ENCODE measurements around the gene TAGLN2. TPM values are rescaled to one million over a fixed set of nuclear protein-coding genes. Genes with fewer than 3 reads are reported as not detected.
A peak's percentile ranks its signal among the peaks of the same experiment; 100 is the strongest.

The TAGLN2 gene
- total RNA-seq, 2 donors from 2014 or later: 97.1 to 386 TPM

DNA sequence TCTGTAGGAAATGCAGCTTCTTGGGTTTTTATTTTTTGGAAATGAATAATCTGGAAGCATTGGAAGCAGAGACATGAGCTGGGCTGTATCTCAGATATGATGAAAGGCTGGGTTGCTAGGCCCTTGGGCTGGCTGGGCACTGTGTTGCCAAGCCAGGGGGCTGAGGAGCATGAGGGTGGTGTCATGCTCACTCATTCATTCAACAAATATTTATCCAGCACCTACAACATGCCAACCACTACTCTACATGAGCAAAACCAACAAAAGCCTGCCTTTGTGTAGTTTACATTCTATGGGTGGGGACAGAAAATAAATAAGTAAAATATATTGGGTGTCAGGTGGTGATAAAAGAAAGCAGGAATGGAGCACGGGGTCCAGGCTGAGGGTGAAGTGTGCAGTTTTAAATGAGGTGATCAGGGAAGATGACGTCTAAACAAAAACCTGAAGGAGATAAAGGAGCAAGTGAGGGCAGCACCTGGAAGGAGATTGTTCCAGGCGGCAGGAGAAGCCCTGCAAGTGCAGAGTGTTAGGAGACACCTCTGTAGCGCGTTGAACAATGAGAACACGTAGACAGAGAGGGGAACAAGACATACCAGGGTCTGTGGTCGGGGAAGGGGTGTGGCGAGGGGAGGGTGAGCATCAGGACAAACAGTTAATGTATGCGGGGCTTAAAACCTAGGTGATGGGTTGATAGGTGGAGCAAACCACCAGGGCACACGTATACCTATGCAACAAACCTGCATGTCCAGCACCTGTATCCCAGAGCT lies 10.9 kb downstream of the TAGLN2 start:
- Histone ChIP-seq H3K27ac (peak overlapping the region in 1 of 2 donors; percentile 11), H3K27me3 (replicated peaks; ENCODE audit: insufficient read depth) (no peaks in the 10 kb centered on the region)
- WGBS: 77% methylated on average over 10 of the region's 10 CpGs

DNA sequence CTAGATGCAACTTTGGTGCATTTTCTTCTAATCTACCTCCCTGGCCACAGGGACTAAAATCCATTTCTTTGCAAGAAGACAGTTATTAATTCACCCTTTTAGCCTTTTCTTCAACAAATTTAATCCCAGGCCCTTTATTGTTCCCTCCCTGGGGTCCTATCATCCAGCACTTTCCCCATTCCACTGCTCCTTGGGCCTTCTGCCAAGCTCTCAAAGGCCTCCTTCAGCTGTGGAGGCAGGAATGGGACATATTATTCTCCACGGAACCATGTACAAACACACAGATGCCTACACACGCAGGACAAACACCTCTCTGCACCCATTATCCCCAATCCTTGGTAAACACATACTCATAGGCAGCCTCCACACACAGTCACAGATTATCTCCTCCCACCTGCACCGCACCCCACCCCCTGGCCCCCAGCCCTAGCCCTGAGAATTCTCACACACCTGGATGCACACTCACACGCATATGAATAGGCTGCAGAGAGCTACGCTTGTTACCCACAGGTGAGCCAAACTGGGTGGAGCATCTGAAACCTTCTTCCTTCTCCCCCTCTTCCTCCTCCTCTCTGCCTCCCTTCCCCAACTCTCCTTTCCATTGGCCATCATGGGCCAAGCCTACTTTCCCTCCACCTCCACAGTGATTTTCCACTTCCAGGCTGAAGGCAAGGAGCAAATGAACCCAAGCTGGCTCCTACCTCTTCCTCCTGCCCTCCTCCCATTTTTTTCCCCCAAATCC lies 11.7 kb downstream of the TAGLN2 start:
- Histone ChIP-seq H3K9me3 (no peaks in the 10 kb centered on the region), H3K27me3 (replicated peaks; ENCODE audit: insufficient read depth) (no peaks in the 10 kb centered on the region), H3K27ac (peak overlapping the region in 1 of 2 donors; percentile 11), H3K4me3 (no peak overlapping the region), H3K4me1 (replicated peaks) (no peaks in the 10 kb centered on the region), H3K36me3 (peaks cover 2 to 6% of the 10 kb centered on the region in 2 donors)
- DNase-seq (ENCODE audit: low spot score): peak; percentile 32
- intact Hi-C loops (cut with DNase I): no loop called here
- TF ChIP-seq POLR2A (IDR thresholded peaks at IDR 0.05) (no peak), POLR2AphosphoS5 (IDR thresholded peaks at IDR 0.05) (no peak)
- TF ChIP-seq, protein P1, sequence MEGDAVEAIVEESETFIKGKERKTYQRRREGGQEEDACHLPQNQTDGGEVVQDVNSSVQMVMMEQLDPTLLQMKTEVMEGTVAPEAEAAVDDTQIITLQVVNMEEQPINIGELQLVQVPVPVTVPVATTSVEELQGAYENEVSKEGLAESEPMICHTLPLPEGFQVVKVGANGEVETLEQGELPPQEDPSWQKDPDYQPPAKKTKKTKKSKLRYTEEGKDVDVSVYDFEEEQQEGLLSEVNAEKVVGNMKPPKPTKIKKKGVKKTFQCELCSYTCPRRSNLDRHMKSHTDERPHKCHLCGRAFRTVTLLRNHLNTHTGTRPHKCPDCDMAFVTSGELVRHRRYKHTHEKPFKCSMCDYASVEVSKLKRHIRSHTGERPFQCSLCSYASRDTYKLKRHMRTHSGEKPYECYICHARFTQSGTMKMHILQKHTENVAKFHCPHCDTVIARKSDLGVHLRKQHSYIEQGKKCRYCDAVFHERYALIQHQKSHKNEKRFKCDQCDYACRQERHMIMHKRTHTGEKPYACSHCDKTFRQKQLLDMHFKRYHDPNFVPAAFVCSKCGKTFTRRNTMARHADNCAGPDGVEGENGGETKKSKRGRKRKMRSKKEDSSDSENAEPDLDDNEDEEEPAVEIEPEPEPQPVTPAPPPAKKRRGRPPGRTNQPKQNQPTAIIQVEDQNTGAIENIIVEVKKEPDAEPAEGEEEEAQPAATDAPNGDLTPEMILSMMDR (IDR thresholded peaks at IDR 0.05): no peak
- 38% methylated on average over 5 of the region's 5 CpGs for WGBS

More for the DNA sequence above, 10.9 kb downstream of the TAGLN2 start:
- TF ChIP-seq POLR2AphosphoS5 (IDR thresholded peaks at IDR 0.05) (peak; percentile 5), POLR2A (IDR thresholded peaks at IDR 0.05) (no peak)
- TF ChIP-seq, protein P1 (IDR thresholded peaks at IDR 0.05): no peak
- Histone ChIP-seq H3K4me3 (no peak overlapping the region), H3K36me3 (peaks cover 7 to 10% of the 10 kb centered on the region in 2 donors), H3K9me3 (no peaks in the 10 kb centered on the region), H3K4me1 (replicated peaks) (no peaks in the 10 kb centered on the region)
- intact Hi-C loops (cut with DNase I): no loop called here
- DNase-seq (ENCODE audit: low spot score): no peak

DNA sequence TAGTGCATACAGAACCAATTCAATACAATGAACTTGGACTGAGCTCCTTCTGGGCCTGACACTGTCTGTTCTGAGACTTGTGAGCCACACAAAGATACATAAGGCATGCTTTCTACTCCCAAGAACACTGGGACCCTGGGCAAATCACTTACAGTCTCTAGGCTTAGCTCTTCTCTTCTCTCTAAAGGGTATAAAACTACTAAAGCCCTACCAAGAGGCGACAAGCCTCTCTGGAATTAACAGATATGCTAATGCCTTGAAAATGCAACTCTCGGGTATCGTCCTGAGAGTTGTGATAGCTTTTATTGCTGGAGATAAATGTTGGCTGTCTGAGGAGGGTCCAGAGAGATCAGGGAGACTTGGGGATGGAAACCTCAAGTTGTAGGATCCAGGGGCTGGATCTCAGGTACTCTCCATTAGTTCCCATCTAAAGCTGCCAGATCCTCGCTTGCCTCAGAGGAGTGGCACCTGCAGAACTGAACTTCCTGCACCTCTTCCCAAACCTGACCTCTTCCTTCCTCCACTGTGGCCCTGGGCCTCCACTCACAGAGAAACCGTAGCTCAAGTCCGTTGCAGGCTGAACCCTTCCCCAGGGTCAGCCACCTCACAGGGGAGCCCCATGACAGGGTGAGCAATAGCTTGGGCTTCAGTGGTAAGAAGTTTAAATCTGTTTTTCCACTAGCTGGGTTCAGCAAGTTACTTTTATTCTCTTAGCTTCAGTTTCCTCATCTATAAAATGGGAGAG lies 13.8 kb downstream of the TAGLN2 start:
- WGBS: 78% methylated on average over 6 of the region's 6 CpGs
- no peaks in the 10 kb centered on the region for H3K36me3 ChIP-seq
- H3K4me3 ChIP-seq: no peak overlapping the region
- no peak overlapping the region for H3K27ac ChIP-seq
- H3K27me3 ChIP-seq (replicated peaks; ENCODE audit: insufficient read depth): no peaks in the 10 kb centered on the region
- no peaks in the 10 kb centered on the region for H3K9me3 ChIP-seq
- intact Hi-C loops (cut with DNase I): no loop called here
- TF ChIP-seq POLR2A (IDR thresholded peaks at IDR 0.05) (no peak), POLR2AphosphoS5 (IDR thresholded peaks at IDR 0.05) (no peak)
- TF ChIP-seq, protein P1 (IDR thresholded peaks at IDR 0.05): no peak
- no peak for DNase-seq (ENCODE audit: low spot score)
- no peaks in the 10 kb centered on the region for H3K4me1 ChIP-seq (replicated peaks)

DNA sequence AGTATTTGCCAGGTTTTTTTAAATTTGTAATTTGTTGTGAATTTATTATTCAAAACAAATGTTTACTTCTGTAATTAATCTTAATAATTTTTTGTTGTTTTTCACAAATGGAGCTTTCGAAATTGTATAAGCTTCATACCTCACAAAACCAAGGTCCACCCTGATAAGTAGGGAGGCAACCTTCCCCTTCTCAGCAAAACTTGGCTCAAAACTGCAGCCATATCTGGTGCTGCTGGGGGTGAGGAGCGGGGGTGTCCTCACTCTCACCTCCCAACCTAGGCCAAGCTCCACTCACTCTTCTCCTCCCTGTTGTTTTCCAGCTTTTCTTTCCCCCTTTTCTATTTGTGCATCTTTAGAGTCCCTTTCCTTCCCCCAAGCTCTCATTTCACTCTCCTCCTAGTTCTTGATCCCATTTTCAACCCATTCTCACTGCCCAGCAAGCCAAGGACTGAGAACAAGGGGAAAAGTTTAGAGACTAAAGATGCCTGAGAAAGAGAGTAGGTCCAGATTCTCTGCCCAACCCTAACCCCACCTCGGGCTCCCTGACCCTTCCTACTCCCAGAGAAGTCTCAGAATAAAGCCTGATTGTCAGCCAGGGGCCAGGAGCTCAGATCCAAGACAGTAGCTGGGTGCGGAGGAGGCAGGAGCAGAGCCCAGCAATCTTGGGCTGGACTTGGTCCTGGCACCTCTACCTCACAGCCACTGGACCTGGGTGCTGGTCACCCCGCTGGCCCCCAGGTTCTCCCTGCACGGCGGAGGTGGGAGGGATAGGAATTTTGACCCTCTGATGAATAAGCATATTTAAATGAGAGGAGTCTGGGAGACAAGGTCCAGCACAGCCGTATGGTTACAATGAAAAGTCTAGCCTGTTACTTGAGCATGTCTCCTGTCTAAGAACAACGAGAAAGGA lies 17.0 kb downstream of the TAGLN2 start:
- Histone ChIP-seq H3K9me3 (no peaks in the 10 kb centered on the region), H3K4me3 (no peak overlapping the region), H3K4me1 (replicated peaks) (no peaks in the 10 kb centered on the region), H3K27me3 (replicated peaks; ENCODE audit: insufficient read depth) (no peaks in the 10 kb centered on the region), H3K27ac (no peak overlapping the region), H3K36me3 (no peaks in the 10 kb centered on the region)
- no peak for TF ChIP-seq POLR2A (IDR thresholded peaks at IDR 0.05)
- TF ChIP-seq, protein P1 (IDR thresholded peaks at IDR 0.05): no peak
- TF ChIP-seq POLR2AphosphoS5 (IDR thresholded peaks at IDR 0.05): no peak
- WGBS: 86% methylated on average over 9 of the region's 9 CpGs
- DNase-seq (ENCODE audit: low spot score): no peak
- intact Hi-C loops (cut with DNase I): no loop called here

All from prostate gland (tissue), 2 donors.